NCI-H2081 (cell line): ENCODE measurements around the gene PPP6R2.

ENCODE experiments used
- DNase-seq, 2 experiments: peaks; one replicate each; lab custom pipeline; 2025; lab: John Stamatoyannopoulos, UW

Gene PPP6R2

GRCh38 chr22:50467773-50468440, 124.8 kb downstream of the PPP6R2 start:
- DNase-seq = no peak

- DNase-seq = no peak
Measured at GRCh38 chr22:50468626-50469025, 125.5 kb downstream of the PPP6R2 start.

- DNase-seq = peak; percentile 59
Measured at GRCh38 chr22:50469377-50470305, 126.5 kb downstream of the PPP6R2 start.

GRCh38 chr22:50470491-50470890, 127.4 kb downstream of the PPP6R2 start:
- no peak for DNase-seq

- DNase-seq = no peak
Measured at GRCh38 chr22:50471197-50471847, 128.2 kb downstream of the PPP6R2 start.

GRCh38 chr22:50471962-50472361, 128.8 kb downstream of the PPP6R2 start:
- no peak for DNase-seq

GRCh38 chr22:50473088-50473487, 130.0 kb downstream of the PPP6R2 start:
- no peak for DNase-seq

- no peak for DNase-seq
Measured at GRCh38 chr22:50473855-50474671, 130.9 kb downstream of the PPP6R2 start.

GRCh38 chr22:50474710-50475651, 131.9 kb downstream of the PPP6R2 start, which contains the start of gene SBF1:
Gene SBF1 (minus strand): TSS chr22:50475035. CDS start chr22:50474840, 195 bp downstream.
- peak; percentile 73 to 74 for DNase-seq

- DNase-seq = no peak
Measured at GRCh38 chr22:50475652-50476002, 132.5 kb downstream of the PPP6R2 start.

- DNase-seq = no peak
Measured at GRCh38 chr22:50476868-50477267, 133.7 kb downstream of the PPP6R2 start.

GRCh38 chr22:50477923-50478322, 134.8 kb downstream of the PPP6R2 start:
- DNase-seq = no peak

GRCh38 chr22:50479721-50480120, 136.6 kb downstream of the PPP6R2 start:
- DNase-seq = no peak

- DNase-seq = no peak
Measured at GRCh38 chr22:50481045-50481439, 137.9 kb downstream of the PPP6R2 start.

GRCh38 chr22:50481440-50482106, 138.4 kb downstream of the PPP6R2 start, which contains the start of gene ADM2:
Gene ADM2 (plus strand): TSS chr22:50481543. CDS start chr22:50481848, 305 bp downstream.
- peak in 1 of 2 experiments; percentile 3 for DNase-seq

GRCh38 chr22:50482107-50483074, 139.3 kb downstream of the PPP6R2 start:
- DNase-seq = no peak

GRCh38 chr22:50483106-50483505, 140.0 kb downstream of the PPP6R2 start:
- DNase-seq = no peak

GRCh38 chr22:50483556-50483955, 140.4 kb downstream of the PPP6R2 start:
- DNase-seq = no peak
